GM23248 (cell line): ENCODE results near the gene SRC. TPM values are rescaled to one million over a fixed set of nuclear protein-coding genes. Genes with fewer than 3 reads are reported as not detected.

Experiments used
- DNase-seq: peaks from one replicate; pipeline ENCODE4 v3.0.0-alpha.2; 2015
- H2AFZ ChIP-seq: fragments of 200-600 bp; sonication (generic); 2 replicates; pipeline ENCODE4 v1.6.1; 2016; ENCODE audit warnings: antibody characterized with exemption
- H3F3A ChIP-seq: fragments of 200-600 bp; sonication (generic); 2 replicates; pipeline ENCODE4 v1.6.1; 2016; ENCODE audit warnings: mild to moderate bottlenecking, antibody characterized with exemption, mixed run types; ENCODE audit not compliant: insufficient read depth
- H3K27ac ChIP-seq: fragments of 200-600 bp; sonication (generic); 2 replicates; pipeline ENCODE4 v1.5.1; 2016; ENCODE audit warnings: mild to moderate bottlenecking
- H3K27me3 ChIP-seq: fragments of 200-600 bp; sonication (generic); replicated peaks from 2 replicates; pipeline ENCODE4 v1.6.1; 2016; ENCODE audit warnings: mild to moderate bottlenecking; ENCODE audit not compliant: insufficient read depth
- H3K36me3 ChIP-seq: fragments of 200-600 bp; sonication (generic); 2 replicates; pipeline ENCODE4 v1.6.1; 2016; ENCODE audit warnings: low read depth, mild to moderate bottlenecking
- H3K4me1 ChIP-seq: fragments of 200-600 bp; sonication (generic); 2 replicates; pipeline ENCODE4 v1.6.1; 2016; ENCODE audit warnings: mild to moderate bottlenecking; ENCODE audit not compliant: insufficient read depth
- H3K4me2 ChIP-seq: fragments of 200-600 bp; sonication (generic); one replicate; pipeline ENCODE4 v1.6.1; 2016; ENCODE audit warnings: mild to moderate bottlenecking; ENCODE audit not compliant: unreplicated experiment
- H3K4me3 ChIP-seq: fragments of 200-600 bp; sonication (generic); 2 replicates; pipeline ENCODE4 v1.5.1; 2016; ENCODE audit warnings: mild to moderate bottlenecking
- H3K79me2 ChIP-seq: fragments of 200-600 bp; sonication (generic); 2 replicates; pipeline ENCODE4 v1.6.1; 2016; ENCODE audit warnings: mild to moderate bottlenecking; ENCODE audit not compliant: insufficient read depth
- H3K9ac ChIP-seq: fragments of 200-600 bp; sonication (generic); 2 replicates; pipeline ENCODE4 v1.6.1; 2016; ENCODE audit warnings: mild to moderate bottlenecking
- H3K9me2 ChIP-seq: fragments of 200-600 bp; sonication (generic); 2 replicates; pipeline ENCODE4 v1.6.1; 2016; ENCODE audit warnings: mixed run types, mild to moderate bottlenecking, moderate library complexity; ENCODE audit not compliant: insufficient read depth
- H3K9me3 ChIP-seq: fragments of 200-600 bp; sonication (generic); one replicate; pipeline ENCODE4 v1.6.1; 2017; ENCODE audit warnings: low read depth
- H4K20me1 ChIP-seq: fragments of 200-600 bp; sonication (generic); 2 replicates; pipeline ENCODE4 v1.6.0; 2016; ENCODE audit not compliant: insufficient read depth
- EZH2 ChIP-seq: fragments of 200-600 bp; sonication (generic); IDR thresholded peaks from 2 replicates; pipeline ENCODE4 v1.6.1; 2018; ENCODE audit warnings: antibody characterized with exemption, mild to moderate bottlenecking; ENCODE audit not compliant: insufficient read depth, poor library complexity, severe bottlenecking
- EZH2phosphoT487 ChIP-seq: fragments of 200-600 bp; sonication (generic); IDR thresholded peaks from 2 replicates; pipeline ENCODE4 v1.6.1; 2018; ENCODE audit warnings: antibody characterized with exemption, moderate library complexity, mild to moderate bottlenecking, low read depth; ENCODE audit not compliant: insufficient read depth
- WGBS, 2 experiments: methylation state at CpG; one replicate each; pipeline ENCODE4 v1.1.6; 2015 to 2017; ENCODE audit warnings: low lambda C conversion rate in 2 of 2, low coverage in 1 of 2; ENCODE audit errors: missing lambda C conversion rate in 2 of 2; 5-methylcytosine and 5-hydroxymethylcytosine counted together
- in situ Hi-C: fragments of 300-500 bp; cut with MboI; formaldehyde crosslinking; loops from 2 replicates; pipeline ENCODE4 v1.15.0; 2020
- polyA plus RNA-seq: library from polyadenylated mRNA; unstranded; fragments of >200 nt; fragmentation: Nextera tagmentation; extraction: Ambion mirVana; gene quantifications from 2 replicates; pipeline ENCODE4 v1.2.1, GENCODE V29; 2016
- total RNA-seq: library from RNA; depleted of rRNA; stranded (reverse); fragments of >200 nt; shearing (Covaris generic); gene quantifications from 2 replicates; pipeline ENCODE4 v1.2.3, GENCODE V29; 2014

The SRC gene
- total and polyA plus RNA-seq, 2 experiments from 2014 or later, result 17.0 to 28.6 TPM

- in situ Hi-C loops, result loop anchor here (10.0 kb wide), 1 partner anchor 104 kb away; the partner anchor contains the start of gene MANBAL
- Histone ChIP-seq H3K79me2 (no peaks in the 10 kb centered on the region), H3F3A (no peaks in the 10 kb centered on the region), H3K36me3 (no peaks in the 10 kb centered on the region), H3K27me3 (no peaks in the 10 kb centered on the region), H3K4me2 (no peak overlapping the region), H2AFZ (no peak overlapping the region), H3K9me3 (no peaks in the 10 kb centered on the region), H3K27ac (no peak overlapping the region), H4K20me1 (no peaks in the 10 kb centered on the region), H3K9ac (no peak overlapping the region), H3K4me3 (no peak overlapping the region), H3K4me1 (no peaks in the 10 kb centered on the region), H3K9me2 (no peaks in the 10 kb centered on the region)
- DNase-seq, result no peak
- TF ChIP-seq EZH2phosphoT487 (no peak), EZH2 (no peak)
- 86 to 89% methylated on average over 12 of the region's 12 CpGs for WGBS, 2 experiments
Measured at GRCh38 chr20:37389241-37389747, 43.4 kb downstream of the SRC start.

- no peak for DNase-seq
- TF ChIP-seq EZH2 (no peak), EZH2phosphoT487 (no peak)
- Histone ChIP-seq H3K27ac (no peak overlapping the region), H3K4me3 (no peak overlapping the region), H3K79me2 (no peaks in the 10 kb centered on the region), H3F3A (no peaks in the 10 kb centered on the region), H3K4me2 (no peak overlapping the region), H3K4me1 (no peaks in the 10 kb centered on the region), H3K36me3 (no peaks in the 10 kb centered on the region), H3K9me2 (no peaks in the 10 kb centered on the region), H3K9ac (no peak overlapping the region), H3K9me3 (no peaks in the 10 kb centered on the region), H2AFZ (no peak overlapping the region), H3K27me3 (no peaks in the 10 kb centered on the region), H4K20me1 (no peaks in the 10 kb centered on the region)
- in situ Hi-C loops, result loop anchor here (10.0 kb wide), 2 partner anchors 105 to 125 kb away; partner anchors contain the start of gene MANBAL
- 97% methylated on average over 6 of the region's 6 CpGs for WGBS, 2 experiments
Measured at GRCh38 chr20:37389844-37390275, 43.9 kb downstream of the SRC start.

- no peak for DNase-seq
- Histone ChIP-seq H3K27me3 (no peaks in the 10 kb centered on the region), H3F3A (no peaks in the 10 kb centered on the region), H2AFZ (no peak overlapping the region), H3K79me2 (no peaks in the 10 kb centered on the region), H3K9ac (no peak overlapping the region), H3K4me1 (no peaks in the 10 kb centered on the region), H3K9me2 (no peaks in the 10 kb centered on the region), H3K36me3 (no peaks in the 10 kb centered on the region), H3K4me3 (no peak overlapping the region), H3K4me2 (no peak overlapping the region), H3K27ac (no peak overlapping the region), H3K9me3 (no peaks in the 10 kb centered on the region), H4K20me1 (no peaks in the 10 kb centered on the region)
- no peak for TF ChIP-seq EZH2
- TF ChIP-seq EZH2phosphoT487, result no peak
- in situ Hi-C loops, result loop anchor here (10.0 kb wide), 1 partner anchor 124 kb away; no protein-coding TSS in a partner anchor
- WGBS, 2 experiments, result 96 to 97% methylated on average over 9 of the region's 9 CpGs
Measured at GRCh38 chr20:37390503-37390890, 44.6 kb downstream of the SRC start.

- H3K4me3 ChIP-seq, result no peak overlapping the region
- H3F3A ChIP-seq, result no peaks in the 10 kb centered on the region
- no peaks in the 10 kb centered on the region for H3K4me1 ChIP-seq
- no peaks in the 10 kb centered on the region for H3K9me2 ChIP-seq
- WGBS, 2 experiments, result 86 to 89% methylated on average over 12 of the region's 12 CpGs
- H2AFZ ChIP-seq, result no peak overlapping the region
- no peak overlapping the region for H3K4me2 ChIP-seq
- in situ Hi-C loops, result loop anchor here (10.0 kb wide), 1 partner anchor 124 kb away; no protein-coding TSS in a partner anchor
- H4K20me1 ChIP-seq, result no peaks in the 10 kb centered on the region
- no peak for TF ChIP-seq EZH2
- TF ChIP-seq EZH2phosphoT487, result no peak
- H3K9me3 ChIP-seq, result no peaks in the 10 kb centered on the region
- no peak overlapping the region for H3K9ac ChIP-seq
- H3K36me3 ChIP-seq, result no peaks in the 10 kb centered on the region
- DNase-seq, result no peak
- H3K27ac ChIP-seq, result no peak overlapping the region
- H3K79me2 ChIP-seq, result no peaks in the 10 kb centered on the region
- H3K27me3 ChIP-seq, result no peaks in the 10 kb centered on the region
Measured at GRCh38 chr20:37390891-37391525, 45.1 kb downstream of the SRC start.
